ENCODE data around the gene MAD1L1.

- no peak for TF ChIP-seq ZNF317 (CRISPR knock-in tag; IDR thresholded peaks at IDR 0.05; ENCODE audit: borderline replicate concordance, low read depth)
- TF ChIP-seq MAX (CRISPR knock-in tag; IDR thresholded peaks at IDR 0.05), result no peak
- no peak for TF ChIP-seq GRHL2 (CRISPR knock-in tag; IDR thresholded peaks at IDR 0.05; ENCODE audit: insufficient replicate concordance, severe bottlenecking)
- no peak for TF ChIP-seq CREB1 (CRISPR knock-in tag; IDR thresholded peaks at IDR 0.05)
Measured at GRCh38 chr7:1899196-1899595, 333.5 kb downstream of the MAD1L1 start.
